ENCODE results near the gene BPNT1.

Gene BPNT1, protein sequence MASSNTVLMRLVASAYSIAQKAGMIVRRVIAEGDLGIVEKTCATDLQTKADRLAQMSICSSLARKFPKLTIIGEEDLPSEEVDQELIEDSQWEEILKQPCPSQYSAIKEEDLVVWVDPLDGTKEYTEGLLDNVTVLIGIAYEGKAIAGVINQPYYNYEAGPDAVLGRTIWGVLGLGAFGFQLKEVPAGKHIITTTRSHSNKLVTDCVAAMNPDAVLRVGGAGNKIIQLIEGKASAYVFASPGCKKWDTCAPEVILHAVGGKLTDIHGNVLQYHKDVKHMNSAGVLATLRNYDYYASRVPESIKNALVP

DNA sequence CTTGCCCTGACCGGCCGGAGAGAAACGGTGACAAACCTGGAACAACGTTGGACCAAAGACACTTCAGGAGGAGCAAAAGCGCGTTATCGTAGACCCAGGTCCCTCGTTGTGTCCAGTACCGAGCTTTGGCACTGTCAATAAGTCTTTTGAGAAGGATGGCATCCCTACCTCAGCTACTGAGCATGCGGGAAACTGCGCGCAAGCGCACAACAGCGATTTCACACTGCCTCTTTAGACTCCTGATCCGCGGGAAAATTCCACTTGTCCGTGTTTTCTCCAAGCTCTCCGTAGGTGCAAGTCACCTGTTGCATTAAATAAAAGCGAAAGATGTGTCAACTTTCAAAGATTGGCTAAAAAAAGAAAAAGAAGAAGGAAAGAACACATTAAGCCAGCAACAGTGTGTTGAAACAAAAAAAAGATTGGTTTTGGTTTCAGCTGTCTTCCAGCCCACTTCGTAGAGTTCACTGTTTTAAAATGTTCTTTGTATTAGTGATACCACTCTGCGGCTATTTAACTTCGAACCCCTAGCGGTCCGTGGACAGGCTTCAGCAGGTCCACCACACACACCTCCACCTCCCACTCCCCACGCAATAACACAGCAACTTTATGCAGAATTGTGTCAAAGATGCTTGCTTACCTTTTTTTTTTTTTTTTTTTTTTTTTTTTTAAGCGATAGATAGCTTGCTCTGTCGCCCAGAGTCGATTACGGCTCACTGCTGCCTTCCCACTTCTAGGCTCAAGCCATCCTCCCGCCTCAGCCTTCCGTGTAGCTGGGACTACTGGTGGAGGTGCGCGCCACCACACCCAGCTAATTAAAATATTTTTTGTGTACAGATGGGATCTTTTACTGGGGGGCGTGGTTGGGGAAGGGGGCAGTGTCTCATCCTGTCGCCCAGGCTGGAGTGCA, at the start of gene BPNT1:
Gene BPNT1 (minus strand): TSS at position 139 of the 907 bp plus-strand sequence. CDS start 9,942 bp downstream, outside the sequence.
- TF ChIP-seq, protein P1, sequence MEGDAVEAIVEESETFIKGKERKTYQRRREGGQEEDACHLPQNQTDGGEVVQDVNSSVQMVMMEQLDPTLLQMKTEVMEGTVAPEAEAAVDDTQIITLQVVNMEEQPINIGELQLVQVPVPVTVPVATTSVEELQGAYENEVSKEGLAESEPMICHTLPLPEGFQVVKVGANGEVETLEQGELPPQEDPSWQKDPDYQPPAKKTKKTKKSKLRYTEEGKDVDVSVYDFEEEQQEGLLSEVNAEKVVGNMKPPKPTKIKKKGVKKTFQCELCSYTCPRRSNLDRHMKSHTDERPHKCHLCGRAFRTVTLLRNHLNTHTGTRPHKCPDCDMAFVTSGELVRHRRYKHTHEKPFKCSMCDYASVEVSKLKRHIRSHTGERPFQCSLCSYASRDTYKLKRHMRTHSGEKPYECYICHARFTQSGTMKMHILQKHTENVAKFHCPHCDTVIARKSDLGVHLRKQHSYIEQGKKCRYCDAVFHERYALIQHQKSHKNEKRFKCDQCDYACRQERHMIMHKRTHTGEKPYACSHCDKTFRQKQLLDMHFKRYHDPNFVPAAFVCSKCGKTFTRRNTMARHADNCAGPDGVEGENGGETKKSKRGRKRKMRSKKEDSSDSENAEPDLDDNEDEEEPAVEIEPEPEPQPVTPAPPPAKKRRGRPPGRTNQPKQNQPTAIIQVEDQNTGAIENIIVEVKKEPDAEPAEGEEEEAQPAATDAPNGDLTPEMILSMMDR (IDR thresholded peaks at IDR 0.05) = no peak

DNA sequence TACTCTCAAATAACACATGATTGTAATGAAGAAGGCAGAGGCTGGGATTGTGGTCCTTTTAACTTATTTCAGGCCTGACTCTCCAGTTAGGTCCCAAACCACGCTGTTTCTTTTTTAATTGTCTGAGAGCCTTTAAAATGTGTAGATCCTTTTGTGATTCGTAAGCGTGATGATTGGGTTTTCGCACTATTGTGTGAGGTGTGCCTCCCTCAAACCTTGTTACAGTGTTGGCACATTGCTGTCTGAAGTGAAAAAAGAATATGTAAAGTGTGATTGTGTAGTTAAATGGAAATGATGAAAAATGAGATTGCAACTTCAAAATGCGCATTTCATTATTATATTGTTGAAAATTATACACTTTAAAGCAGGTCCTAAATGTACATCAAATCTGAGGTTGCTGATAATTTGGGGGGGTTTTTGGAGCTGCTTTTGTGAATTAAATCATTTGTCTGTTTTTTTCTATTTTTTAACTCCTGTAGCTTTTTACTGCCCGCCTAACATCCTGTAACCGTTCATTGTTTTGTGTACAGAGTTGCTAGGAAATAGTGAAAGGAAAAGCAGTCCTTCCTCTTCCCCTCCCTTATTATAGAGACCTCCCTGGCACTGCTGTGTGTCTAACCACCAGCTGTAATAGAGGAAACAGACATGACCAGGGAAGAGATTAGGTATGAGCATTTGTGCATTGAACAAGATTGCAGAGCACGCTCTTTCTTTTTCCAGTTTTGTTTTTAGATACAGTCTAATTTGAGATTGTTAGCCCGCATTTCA, 47.6 kb upstream of the BPNT1 start:
- TF ChIP-seq, protein P1 (IDR thresholded peaks at IDR 0.05) = no peak

DNA sequence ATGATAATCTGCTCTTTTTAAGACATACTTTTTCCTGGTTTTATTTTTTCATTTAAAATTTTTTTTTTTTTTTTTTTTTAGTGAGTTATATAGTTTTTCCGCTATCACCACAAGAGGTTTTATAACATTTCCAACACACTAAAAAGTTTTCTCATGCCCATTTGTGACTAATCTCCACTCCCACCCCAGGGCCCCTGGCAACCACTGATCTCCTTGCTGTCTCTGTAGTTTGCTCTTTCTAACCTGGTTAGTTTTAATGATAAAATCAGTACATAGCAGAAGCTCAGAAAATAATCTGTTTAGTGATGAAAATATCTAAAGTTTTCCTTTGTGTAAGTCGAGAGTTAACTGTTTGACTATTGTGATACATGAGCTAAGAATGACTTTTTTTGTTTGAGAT, 46.2 kb upstream of the BPNT1 start:
- TF ChIP-seq, protein P1 (IDR thresholded peaks at IDR 0.05) = no peak

DNA sequence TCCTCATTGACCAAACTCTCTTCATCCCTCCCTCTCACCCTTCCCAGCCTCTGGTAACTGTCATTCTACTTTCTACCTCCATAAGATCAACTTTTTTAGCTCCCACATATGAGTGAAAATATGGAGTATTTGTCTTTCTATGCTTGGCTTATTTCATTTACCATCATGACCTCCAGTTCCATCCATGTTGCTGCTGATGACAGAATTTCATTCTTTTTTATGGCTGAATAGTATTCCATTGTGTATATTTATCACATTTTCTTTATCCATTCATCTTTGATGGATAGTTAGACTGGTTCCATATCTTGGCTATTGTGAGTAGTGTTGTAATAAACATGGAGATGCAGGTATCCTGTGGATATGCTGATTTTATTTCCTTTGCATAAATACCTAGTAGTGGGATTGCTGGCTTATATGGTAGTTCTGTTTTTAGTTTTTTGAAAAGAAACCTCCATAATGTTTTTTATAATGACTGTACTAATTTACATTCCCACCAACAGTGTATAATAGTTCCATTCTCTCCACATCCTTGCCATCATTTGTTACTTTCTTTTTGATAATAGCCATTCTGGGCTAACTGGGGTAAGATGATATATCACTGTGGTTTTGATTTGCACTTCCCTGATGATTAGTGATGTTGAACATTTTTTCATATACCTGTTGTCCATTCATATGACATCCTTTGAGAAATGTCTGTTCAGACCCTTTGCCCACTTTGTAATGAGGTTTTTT, 40.1 kb upstream of the BPNT1 start:
- TF ChIP-seq, protein P1 (IDR thresholded peaks at IDR 0.05) = no peak

DNA sequence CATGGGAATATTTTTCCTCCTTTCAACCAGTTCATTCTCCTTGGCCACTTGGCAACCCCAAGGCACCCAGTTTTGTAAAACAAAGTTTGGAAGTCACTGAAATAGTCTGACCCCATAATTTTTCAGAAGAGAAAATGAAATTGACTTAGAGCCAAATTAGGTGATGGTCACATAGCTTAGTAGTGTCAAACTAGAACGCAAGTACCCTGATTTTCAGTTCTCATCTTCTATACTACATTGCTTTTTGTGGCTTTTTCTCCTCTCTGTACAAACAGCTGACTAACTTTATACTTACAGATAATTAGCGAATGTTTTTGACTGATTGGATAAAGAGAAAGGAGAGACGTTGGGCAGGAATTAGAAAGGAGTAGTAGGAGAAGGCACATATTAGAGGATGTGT, 37.5 kb upstream of the BPNT1 start:
- TF ChIP-seq, protein P1 (IDR thresholded peaks at IDR 0.05) = no peak

DNA sequence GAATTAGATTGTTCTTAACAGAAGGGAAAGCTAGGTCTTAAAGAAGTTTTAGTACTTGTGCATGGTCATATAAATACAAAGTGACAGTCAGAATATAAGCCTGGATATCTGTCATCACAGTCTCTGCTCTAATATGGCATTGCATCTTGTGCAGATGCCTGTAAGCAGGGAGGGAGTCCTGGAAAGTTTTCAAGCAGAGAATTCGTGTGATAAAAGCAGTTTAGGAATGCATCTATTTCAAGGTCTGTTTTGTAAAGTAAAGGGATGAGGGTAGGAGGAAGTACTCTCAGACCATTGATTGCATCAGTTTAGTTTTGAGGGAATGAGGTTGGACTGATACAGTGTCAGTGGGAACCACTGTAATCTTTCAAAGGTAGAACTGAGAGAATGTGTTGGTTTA, 35.0 kb upstream of the BPNT1 start:
- TF ChIP-seq, protein P1 (IDR thresholded peaks at IDR 0.05) = no peak

DNA sequence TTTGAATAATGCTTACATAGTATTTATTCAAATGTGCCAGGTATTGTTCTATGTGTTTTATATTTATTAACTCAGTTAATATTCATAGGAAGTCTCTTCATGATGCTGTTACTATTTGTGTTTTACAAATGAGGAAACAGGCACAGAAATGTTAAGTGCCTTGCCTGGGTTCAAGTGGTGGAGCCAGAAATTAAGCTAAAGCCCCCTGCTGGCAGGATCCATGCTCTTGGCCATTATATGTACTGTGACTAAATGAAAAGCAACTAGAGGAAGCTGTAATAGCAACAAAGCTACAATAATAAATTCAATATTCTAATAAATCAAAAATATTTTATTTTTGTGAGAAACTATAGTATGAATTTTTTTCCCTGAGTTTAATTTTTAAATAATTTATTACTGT, 34.3 kb upstream of the BPNT1 start:
- TF ChIP-seq, protein P1 (IDR thresholded peaks at IDR 0.05) = peak; percentile 46

All from LNCAP (cell line).